ENCODE measurements around the gene SLC8A1.

- TF ChIP-seq, protein P1, sequence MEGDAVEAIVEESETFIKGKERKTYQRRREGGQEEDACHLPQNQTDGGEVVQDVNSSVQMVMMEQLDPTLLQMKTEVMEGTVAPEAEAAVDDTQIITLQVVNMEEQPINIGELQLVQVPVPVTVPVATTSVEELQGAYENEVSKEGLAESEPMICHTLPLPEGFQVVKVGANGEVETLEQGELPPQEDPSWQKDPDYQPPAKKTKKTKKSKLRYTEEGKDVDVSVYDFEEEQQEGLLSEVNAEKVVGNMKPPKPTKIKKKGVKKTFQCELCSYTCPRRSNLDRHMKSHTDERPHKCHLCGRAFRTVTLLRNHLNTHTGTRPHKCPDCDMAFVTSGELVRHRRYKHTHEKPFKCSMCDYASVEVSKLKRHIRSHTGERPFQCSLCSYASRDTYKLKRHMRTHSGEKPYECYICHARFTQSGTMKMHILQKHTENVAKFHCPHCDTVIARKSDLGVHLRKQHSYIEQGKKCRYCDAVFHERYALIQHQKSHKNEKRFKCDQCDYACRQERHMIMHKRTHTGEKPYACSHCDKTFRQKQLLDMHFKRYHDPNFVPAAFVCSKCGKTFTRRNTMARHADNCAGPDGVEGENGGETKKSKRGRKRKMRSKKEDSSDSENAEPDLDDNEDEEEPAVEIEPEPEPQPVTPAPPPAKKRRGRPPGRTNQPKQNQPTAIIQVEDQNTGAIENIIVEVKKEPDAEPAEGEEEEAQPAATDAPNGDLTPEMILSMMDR (IDR thresholded peaks at IDR 0.05), result no peak
- TF ChIP-seq POLR2A (IDR thresholded peaks at IDR 0.05), result no peak
Observed at GRCh38 chr2:40226637-40227036, 225.3 kb downstream of the SLC8A1 start.
